ENCODE results near the gene PAK1. TPM values are rescaled to one million over a fixed set of nuclear protein-coding genes. Genes with fewer than 3 reads are reported as not detected.

Gene PAK1
- total and polyA plus RNA-seq, 2 experiments from 2014 or later: 18.4 to 33.1 TPM

- no peak for DNase-seq (ENCODE audit: low read depth in 1 of 2, low spot score in 1 of 2)
- no peaks in the 10 kb centered on the region for H3K27me3 ChIP-seq
- no peaks in the 10 kb centered on the region for H3K9me3 ChIP-seq (ENCODE audit: low read depth)
- peaks cover 16% of the 10 kb centered on the region for H3K4me1 ChIP-seq (ENCODE audit: low read depth)
- H3K4me3 ChIP-seq: no peak overlapping the region
- no peak overlapping the region for H3K27ac ChIP-seq
- TF ChIP-seq CTCF (IDR thresholded peaks at IDR 0.05; ENCODE audit: low read depth, low read length): no peak
- no peaks in the 10 kb centered on the region for H3K36me3 ChIP-seq
Observed at GRCh38 chr11:77454867-77455655, 18.8 kb downstream of the PAK1 start.

- Histone ChIP-seq H3K4me3 (no peak overlapping the region), H3K27ac (no peak overlapping the region), H3K4me1 (ENCODE audit: low read depth) (peaks cover 3% of the 10 kb centered on the region), H3K9me3 (ENCODE audit: low read depth) (no peaks in the 10 kb centered on the region), H3K27me3 (no peaks in the 10 kb centered on the region), H3K36me3 (no peaks in the 10 kb centered on the region)
- TF ChIP-seq CTCF (IDR thresholded peaks at IDR 0.05; ENCODE audit: low read depth, low read length): no peak
- no peak for DNase-seq (ENCODE audit: low read depth in 1 of 2, low spot score in 1 of 2)
Observed at GRCh38 chr11:77450227-77450626, 23.7 kb downstream of the PAK1 start.

DNA sequence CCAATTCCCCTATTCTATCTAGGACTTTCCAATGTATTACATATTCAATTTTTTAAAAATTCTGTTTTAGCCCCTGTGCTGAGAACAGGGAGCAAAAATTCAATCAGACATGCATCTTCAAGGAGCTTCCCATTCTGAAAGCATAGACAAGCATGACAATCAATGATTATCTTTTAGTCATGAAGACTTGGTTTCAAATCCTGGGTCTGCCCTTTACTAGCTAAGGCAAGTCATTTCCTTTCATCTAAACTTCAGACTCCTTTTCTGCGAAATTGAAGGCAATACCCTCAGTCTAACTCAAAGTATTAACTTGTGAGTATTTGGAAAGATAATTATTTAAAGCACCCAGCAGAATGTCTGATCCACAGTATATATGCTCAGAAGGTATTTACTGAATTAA lies 24.1 kb downstream of the PAK1 start:
- DNase-seq (ENCODE audit: low read depth in 1 of 2, low spot score in 1 of 2): no peak
- no peak overlapping the region for H3K27ac ChIP-seq
- no peaks in the 10 kb centered on the region for H3K9me3 ChIP-seq (ENCODE audit: low read depth)
- TF ChIP-seq CTCF (IDR thresholded peaks at IDR 0.05; ENCODE audit: low read depth, low read length): no peak
- no peaks in the 10 kb centered on the region for H3K4me1 ChIP-seq (ENCODE audit: low read depth)
- no peaks in the 10 kb centered on the region for H3K27me3 ChIP-seq
- no peaks in the 10 kb centered on the region for H3K36me3 ChIP-seq
- H3K4me3 ChIP-seq: no peak overlapping the region

GRCh38 chr11:77449060-77449521 lies 24.8 kb downstream of the PAK1 start:
- no peak for DNase-seq (ENCODE audit: low read depth in 1 of 2, low spot score in 1 of 2)
- Histone ChIP-seq H3K4me1 (ENCODE audit: low read depth) (no peaks in the 10 kb centered on the region), H3K36me3 (no peaks in the 10 kb centered on the region), H3K9me3 (ENCODE audit: low read depth) (no peaks in the 10 kb centered on the region), H3K27ac (no peak overlapping the region), H3K4me3 (no peak overlapping the region), H3K27me3 (no peaks in the 10 kb centered on the region)
- TF ChIP-seq CTCF (IDR thresholded peaks at IDR 0.05; ENCODE audit: low read depth, low read length): no peak

GRCh38 chr11:77448269-77448668 lies 25.6 kb downstream of the PAK1 start:
- H3K9me3 ChIP-seq (ENCODE audit: low read depth): no peaks in the 10 kb centered on the region
- H3K27ac ChIP-seq: no peak overlapping the region
- H3K36me3 ChIP-seq: no peaks in the 10 kb centered on the region
- no peaks in the 10 kb centered on the region for H3K27me3 ChIP-seq
- DNase-seq (ENCODE audit: low read depth in 1 of 2, low spot score in 1 of 2): no peak
- no peaks in the 10 kb centered on the region for H3K4me1 ChIP-seq (ENCODE audit: low read depth)
- no peak overlapping the region for H3K4me3 ChIP-seq
- no peak for TF ChIP-seq CTCF (IDR thresholded peaks at IDR 0.05; ENCODE audit: low read depth, low read length)

Measured in cardiac muscle cell (in vitro differentiated cells and primary cell).